GM19397 (cell line): Measurements from ENCODE around the gene CNTN3.

Experiments used
- ATAC-seq: cut with Tn5 transposase; IDR thresholded peaks from one replicate; pipeline ENCODE4 v1.9.1; 2021; ENCODE audit warnings: mild to moderate bottlenecking, moderate library complexity; ENCODE audit not compliant: unreplicated experiment

Gene CNTN3

DNA sequence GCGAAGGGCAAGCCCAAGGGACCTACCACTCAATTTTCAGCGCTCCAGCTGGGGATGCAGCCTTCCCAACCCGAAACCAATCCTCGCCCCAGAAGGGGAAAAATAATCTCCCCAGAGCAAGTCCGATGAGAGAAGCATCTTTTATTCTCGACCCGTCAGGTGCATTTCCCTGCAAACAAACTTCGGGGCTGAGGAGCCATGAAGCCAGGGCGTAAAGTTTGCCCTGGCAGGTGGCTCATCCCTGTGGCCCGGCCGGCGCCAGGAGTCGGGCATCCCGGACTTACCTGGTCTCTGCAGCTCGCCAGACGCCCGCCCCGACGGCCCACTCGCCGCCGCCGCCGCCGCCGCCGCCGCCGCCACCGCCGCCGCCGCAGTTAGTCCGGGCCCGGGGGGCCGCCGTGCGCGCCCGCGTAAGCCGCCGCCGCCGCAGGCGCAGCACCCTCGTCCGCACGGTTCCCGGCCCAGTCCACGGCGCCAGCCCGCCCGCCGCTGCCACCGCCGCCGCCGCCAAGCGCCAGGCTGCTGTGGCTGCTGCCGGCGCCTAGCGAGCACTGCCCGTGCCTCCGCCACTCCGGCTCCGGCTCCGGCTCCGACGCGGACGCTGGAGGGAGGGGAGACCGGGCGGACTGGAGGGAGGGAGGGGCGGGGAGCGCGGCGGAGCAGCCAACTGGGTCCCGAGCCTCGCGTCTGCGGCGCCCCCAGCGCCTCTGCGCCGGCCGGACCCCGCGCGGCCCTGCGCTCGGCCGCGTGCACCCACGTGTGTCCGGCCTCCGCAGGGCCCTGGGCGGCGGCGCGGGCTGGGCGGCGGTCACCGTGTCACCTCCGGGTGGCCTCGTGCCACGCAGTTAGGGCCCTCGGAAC, at the start of gene CNTN3:
CNTN3 (minus strand) TSS at position 553 of the 861 bp plus-strand sequence. CDS start 93,547 bp downstream, outside the sequence.
- no peak for ATAC-seq

DNA sequence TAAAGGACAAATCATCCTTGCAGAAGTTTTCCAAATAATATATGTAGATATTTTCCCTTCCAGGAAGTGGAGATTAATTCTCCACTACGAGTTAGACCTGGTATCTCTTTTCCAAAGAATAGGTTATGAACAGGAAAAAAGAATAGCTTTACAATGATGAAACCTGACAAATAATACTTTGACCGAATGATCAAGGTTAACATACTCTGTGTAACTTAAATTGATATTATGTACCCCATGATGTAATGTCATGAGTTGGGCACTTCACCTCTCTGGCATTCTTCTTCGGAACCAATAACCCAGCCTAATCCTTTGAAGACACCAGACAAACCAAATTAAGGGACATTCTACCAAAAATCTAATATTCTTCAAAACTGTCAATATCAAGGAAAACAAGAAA, 48.7 kb upstream of the CNTN3 start:
- ATAC-seq: no peak

DNA sequence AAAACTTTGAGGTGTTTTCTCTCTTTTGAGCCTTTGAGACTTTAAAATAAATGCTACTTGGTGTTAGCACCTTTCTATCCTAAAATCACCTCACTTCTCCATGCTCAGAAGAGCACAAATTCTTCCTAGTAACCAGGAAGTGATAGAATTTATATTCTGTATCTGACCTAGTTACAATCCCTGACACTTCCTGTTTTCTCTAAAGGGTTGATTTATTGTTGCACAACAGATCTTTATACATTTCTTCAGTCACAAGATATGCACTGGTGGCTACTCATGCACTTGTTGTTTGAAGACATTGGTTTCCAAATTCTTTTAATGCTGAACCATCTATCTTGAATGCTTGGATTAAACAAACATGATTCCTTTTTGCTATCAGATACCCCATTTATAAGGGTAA, 47.2 kb upstream of the CNTN3 start:
- no peak for ATAC-seq

DNA sequence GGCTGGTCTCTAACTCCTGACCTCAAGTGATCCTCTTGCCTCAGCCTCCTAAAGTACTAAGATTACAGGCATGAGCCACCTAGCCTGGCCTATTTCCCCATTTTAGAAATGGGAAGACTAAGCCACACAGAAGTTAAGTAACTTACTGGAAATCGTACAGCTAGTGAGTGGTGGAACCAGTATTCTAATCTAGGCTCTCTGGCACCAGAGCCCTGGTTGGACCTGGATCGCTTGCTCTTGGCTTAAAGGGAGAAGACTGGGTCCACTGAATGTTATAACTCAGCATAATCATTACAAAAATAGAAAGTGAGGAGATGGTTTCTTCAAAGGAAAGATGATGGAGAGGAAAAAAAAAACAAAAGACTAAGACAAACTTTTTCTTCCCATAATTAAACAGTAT, 37.4 kb upstream of the CNTN3 start:
- ATAC-seq: no peak

DNA sequence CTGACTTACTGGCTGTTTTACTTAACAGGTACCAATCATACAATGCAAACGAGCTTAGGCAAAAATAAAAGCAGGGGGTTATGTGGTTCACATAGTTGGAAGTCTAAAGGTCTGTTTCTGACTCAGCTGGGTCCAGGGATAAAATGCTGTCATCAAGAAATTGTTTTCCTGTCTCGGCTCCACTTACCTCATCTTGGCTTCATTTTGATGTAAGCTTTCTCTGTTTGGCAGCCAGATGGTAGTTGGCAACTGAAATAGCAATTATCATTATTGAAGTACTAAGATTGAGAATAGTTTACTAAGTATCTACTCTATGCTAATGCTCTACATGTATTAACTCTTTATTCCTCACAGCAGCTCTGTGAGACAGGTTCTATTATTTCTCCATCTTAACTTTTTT, 36.8 kb upstream of the CNTN3 start:
- no peak for ATAC-seq

DNA sequence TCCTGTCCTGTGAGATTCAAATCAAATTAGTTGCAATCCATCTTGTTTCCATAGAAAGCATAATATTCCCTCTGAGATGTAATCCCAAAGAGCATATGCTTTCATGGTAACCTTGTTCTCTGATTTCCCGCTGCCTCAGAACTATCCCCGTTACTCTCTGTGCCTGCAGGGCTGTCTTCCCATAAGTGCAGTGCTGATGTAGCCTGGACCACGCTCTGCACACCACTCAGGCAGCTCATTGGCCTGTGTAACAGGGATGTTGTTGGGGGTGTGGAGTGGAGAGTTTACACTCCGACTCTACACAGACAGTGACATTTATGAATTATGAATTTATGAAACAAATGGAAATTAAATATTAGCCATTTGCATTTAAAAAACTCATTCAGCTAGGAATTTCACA, 33.6 kb upstream of the CNTN3 start:
- ATAC-seq: no peak

DNA sequence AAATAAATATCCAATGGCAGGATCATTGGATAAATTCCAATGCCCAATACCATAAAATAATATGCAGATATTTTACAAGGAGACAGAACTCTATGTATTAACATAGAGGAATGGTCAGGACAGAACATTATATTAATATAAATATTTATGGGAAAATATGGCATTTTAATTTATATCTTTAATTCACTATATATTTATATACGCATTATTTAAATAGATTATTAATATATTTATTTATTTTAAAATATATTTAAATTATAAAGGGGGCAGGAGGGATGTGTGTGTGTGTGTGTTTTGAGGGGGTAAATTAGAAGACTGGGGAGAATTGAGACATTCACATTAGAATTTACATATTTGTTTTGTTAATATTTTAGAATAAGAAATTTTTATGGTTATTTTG, 31.6 kb upstream of the CNTN3 start:
- ATAC-seq: no peak

DNA sequence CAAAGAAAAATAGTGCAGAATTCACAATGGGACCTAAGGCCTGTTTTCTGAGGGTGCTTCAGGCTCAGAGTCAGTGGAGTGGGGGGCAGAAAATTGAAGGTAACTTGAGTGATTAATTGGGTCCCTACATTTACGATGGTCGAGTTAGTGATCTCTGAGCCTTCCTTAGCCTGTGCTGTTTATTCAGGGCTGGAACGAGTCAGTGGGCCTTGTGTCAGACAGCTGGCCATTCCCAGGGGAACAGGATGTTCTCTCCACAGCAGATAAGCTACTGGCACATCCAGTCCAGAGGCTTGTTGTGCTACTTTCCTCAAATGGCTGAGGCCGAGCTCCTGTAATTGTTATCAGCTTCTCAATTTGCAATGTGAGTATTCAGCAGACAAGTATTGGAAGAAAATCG, 29.2 kb upstream of the CNTN3 start:
- no peak for ATAC-seq

DNA sequence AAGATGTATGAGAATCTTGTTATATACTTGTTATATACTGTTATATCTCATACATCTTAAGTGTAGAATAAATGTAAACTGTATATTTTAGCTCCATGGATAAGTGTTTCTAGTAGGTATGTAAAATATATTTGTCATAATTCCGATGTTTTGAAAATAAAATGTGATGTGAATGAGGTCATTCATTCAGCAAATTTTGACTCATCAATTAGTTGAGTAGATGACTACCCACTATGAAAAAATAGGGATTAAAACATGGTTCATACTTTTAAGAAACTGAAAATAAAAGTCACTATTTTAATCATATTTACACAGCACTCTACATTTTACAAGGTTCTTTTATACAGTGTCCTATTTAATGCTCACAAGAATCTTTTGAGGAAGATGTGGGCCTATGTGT, 28.4 kb upstream of the CNTN3 start:
- no peak for ATAC-seq

DNA sequence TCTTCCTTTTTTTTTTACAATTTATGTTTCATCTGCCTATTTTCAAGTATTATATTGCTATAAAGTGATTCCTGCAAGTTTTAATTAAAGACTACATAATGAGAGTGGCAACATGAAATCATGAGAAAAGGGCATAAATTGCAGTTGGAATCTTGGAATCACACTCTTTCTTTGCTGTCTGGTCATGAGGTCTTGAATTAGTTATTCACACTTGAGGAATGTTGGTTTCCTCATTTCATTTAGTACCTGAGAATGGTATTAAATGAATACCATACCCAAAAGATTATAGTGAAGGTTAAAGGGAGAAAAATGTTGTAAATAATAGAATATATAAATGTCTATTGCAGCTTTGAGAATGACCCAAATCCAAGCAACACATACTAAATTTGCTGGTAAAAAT, 25.8 kb upstream of the CNTN3 start:
- ATAC-seq: no peak

DNA sequence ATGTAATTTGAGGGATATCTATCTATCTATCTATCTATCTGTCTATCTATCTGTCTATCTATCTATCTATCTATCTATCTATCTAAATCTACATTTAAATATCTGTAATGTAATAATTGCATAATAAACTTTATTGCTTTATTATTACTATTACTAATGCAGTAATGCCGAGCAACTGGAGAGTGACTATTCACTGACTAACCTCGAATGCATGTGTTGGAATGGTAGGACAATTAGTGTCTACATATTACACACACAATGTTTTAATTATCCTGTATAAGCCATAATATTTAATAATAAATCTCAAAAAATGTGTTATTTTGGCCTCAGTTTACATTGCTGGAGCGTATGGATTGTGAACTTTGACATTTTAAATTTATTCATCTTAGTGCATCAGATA, 25.2 kb upstream of the CNTN3 start:
- no peak for ATAC-seq

DNA sequence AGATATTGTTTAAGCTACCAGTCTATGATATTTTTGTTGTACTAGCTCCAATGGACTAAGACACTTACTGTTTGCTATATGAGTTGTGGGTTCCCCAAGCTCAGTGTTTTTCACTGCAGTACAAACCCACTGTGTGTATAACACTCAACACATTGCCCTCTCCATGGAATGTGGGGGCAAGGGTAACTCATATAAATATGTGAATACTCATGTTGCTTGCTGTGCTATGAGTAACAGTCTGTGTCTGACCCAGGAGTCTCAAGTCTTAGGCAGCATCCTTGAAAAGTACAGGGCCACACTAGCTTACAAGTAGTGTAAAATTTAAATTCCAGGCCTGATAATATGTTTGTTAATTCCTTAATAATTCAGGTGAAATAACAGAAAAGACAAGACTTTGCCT, 22.5 kb upstream of the CNTN3 start:
- ATAC-seq: no peak

DNA sequence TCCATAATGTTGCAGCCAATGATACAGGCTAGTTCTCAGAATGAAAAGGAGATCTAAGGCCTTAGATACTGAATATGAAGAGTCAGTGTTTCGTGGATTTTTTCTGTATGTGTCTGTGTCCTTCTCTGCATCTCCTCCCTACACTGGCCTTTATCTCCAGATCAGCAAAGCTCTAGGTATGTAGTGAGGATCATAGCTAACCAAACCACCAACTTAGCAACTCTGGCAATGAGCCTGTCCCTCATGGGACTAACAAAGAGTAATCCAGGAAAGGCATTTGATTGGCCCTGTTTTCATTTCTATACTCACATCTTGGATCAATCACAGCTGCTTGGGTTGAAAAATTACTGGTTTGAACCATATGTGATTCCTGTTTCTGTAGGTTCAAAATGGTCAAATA, 18.6 kb upstream of the CNTN3 start:
- no peak for ATAC-seq

DNA sequence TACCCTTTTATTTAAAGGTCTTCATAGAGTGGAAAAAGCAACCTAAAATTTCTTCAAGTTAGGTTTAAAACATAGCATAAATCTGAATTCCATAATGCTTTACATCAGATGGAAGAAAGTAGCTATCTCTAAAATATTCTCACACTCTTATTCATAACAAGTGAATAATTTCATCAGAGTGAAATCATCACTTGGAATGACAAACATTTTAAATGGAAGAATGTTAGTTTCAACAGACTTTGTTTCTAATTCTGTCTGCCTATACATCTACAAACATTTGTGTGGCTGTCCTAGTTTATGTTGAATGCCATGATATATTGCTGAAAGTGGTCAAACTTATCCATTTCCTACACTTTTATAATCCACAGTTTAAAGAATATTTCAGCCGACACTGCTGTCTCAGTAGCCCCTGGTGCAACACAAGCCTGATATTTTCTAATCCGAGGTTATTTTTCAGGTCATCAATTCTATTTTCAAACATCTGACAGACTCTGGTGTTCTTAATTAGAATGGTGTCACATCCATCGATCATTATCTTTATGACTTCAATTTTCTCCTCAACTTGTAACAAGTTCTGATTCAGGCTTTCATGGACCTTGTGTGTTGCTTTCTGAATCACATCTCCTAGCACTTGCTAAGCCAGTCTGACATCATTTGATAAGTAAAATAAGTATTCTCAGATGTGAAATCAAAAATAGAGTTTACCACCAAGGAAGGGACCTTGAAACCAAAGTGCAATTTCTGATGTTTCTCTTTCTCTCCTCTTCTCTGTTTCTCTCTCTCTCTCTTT, 17.1 kb upstream of the CNTN3 start:
- ATAC-seq: no peak

DNA sequence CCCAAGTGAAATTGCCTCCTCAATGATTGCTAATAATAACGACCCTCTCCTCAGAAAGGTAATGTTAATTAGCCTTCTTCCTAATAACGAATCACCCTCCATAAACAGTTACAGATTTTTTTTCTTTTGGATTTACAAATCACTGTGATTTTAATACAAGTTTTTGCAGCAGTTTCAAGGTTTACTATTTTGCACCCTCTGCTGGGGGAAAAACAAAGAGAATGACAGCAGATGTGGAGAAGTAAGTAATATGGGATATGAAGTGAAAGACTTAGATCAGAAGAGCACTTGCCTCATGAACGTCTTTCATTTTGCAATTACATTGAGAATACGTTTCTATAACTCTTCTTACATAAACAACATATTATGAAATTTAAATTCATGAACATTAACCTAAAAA, 16.1 kb upstream of the CNTN3 start:
- ATAC-seq: no peak

DNA sequence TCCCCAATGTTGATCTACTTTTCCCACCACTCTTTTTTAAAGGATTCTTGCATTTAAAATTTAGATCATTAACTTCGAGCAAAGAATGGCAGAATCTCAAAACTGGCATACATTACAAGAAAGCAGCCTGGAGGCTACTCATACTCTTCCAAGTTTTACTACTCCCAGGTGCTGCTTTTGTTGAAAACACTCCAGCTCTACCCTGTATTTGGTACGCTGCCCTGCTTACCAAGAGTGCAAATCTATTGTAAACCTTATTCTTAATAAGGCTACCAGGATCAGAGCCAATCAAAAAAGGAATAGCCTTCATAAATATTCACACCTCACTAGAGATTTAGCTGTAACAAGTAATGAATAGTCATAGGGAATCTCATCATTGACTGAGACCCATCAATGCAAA, 11.6 kb upstream of the CNTN3 start:
- ATAC-seq: no peak

DNA sequence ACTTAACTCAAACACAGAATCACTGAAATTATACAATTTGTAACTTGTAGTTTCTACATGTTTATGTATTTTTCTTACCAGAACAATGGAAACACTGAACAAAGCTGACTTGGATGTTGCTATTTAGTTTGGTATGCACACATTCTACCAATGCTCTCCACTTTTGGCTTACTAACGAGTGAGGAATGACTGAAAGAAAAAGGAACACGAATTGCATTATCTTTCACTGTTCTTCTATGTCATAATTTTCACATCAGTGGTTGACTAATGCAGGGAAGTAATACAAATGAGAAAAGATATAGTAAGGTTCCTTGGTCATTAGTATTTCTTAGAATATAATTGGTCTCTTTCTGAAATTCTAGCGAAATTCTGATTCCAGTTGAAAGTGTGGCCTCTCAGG, 9.8 kb upstream of the CNTN3 start:
- no peak for ATAC-seq

DNA sequence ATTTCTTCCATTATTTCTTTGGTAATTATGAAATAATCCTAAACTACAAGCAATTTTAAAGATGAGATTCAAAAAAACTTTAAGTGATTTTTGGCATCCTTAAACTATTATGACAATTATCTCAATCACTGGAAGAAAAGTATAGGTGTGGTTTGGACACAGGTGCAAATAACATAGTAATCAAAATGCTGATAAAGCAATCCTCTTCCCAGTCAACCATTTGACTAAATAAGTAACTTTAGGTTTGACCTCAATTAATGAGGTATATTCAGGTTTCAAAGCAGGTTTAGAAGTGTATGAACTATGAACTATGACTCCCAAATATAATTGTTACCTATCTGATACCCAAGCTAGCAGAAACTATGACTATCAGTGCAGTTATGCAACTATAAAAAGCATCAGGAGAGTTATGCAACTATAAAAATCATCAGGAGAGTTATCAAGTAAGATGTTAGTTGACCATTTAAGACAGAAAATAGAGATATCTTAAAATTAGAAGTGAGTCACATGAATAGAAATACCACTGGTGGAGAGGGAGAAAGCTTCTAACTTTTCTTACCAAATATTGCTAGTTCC, 8.9 kb upstream of the CNTN3 start:
- no peak for ATAC-seq

DNA sequence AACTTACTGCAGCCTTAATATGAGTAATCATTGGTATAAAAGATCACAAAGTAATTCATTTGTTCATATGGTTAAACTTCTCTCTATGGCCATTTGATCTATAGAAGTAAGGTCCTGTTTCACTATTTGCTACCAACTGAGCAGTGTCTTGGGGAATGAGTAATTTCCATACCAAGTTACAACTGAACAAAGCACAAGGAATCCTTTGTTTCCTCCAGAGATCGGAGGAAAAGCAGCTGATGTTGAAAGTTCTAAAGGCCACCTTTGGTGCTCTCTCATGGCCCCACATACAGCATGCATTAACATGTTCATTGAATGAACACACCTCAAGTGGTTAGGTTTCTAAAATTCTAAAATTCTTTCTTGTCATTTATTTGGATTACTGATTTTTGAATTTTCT, 7.1 kb upstream of the CNTN3 start:
- no peak for ATAC-seq

DNA sequence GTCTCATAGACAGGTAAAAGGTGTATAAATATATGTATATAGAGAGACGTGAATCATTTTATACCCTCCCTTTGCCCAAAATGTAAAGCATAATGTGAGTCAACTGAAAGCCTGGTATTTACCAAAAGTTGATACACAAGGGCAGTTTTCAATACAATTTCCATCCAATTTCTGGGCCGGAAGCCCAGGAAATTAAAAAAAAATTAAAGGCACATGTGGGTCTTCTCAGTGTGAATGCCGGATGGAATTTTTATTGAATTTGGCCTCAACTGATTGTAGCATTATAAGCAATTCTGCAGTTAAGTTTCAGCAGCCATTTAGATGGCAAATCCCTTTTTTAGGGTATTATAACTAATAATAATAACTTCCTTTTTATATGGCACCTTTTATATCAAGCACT, 3.3 kb upstream of the CNTN3 start:
- no peak for ATAC-seq

DNA sequence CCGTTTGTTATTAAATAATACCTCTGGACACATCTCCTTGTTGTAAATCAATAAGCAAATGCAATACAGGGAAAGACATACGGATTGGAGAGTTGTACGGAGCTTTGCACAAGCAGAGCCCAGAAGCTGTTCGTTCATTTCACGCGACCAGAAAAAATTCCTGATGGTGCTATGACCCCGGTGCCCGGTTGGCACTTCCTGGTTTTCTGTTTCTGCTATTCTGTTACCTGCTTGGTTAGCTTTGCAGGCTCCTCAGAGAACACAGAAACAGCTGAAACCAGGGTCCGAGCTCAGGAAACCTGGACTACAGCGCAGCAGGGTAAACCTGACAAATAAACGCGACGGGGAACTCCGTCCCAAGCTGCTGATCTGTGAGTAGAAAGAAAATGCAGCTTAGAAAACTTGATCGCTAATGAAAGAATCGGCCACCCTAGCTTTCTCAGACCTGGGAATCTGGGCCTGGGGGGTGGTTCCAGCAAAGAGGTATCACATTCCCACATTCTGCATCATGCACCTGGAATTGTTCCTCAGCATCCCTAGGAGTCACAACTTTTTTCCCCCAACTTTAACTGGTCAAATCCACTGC, 845 bp downstream of the CNTN3 start:
- ATAC-seq: no peak

DNA sequence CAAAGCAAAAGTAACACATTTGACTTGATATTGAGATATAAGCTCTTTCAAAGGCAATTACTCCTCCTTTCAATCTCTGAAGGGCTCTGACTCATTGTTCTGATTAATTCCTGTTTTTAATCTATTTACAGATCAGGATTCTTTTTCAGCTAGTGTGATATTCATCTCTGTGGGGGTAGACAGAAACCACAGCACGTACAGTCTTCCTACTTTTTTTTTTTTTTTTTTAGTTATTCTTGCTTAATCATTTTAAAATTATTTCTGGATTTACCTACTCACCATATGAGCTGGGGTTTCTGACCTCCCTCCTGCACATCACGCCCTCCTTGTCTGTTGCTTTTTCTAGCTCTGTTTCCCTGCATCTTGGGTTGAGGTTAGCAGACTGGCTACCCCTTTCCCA, 1.4 kb downstream of the CNTN3 start:
- ATAC-seq: no peak
